GOT3 (cell line): ENCODE measurements around the gene TSPAN9.
A peak's percentile ranks its signal among the peaks of the same experiment; 100 is the strongest.

ENCODE experiments used
- DNase-seq: peaks from one replicate; lab custom pipeline; 2025; ENCODE audit warnings: mixed read lengths; lab: John Stamatoyannopoulos, UW

TSPAN9 gene

DNA sequence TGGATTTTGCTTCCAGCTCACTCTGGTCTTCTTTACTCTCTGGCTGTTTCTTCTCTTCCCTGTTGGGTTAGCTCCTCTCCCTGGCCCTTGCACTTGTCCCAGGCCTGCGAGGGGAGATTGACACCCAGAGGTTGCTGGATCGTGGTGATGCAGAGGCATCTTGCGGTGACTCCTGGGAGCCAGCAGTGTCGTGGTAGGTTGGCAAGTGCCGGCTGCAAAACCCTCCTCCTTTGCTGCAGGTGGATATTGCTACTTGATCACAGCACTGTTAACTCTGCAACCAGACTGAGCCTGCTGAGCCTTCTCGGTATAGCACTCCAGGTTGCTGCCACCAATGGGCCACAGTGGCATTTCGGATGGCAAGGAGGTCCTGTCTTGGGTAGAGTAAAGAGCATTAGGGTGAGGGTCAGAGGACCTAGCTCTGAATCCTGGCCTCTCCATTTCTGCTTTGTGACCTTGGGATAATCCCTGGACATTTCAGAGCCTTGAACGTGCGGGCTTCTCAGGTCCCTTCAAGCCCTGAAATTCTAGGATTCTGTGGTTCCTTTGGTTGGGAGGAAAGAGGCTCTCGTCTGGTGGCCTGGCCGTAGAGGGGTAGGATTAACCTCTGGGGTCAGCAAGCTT, 87.4 kb downstream of the TSPAN9 start:
- DNase-seq, result no peak

DNA sequence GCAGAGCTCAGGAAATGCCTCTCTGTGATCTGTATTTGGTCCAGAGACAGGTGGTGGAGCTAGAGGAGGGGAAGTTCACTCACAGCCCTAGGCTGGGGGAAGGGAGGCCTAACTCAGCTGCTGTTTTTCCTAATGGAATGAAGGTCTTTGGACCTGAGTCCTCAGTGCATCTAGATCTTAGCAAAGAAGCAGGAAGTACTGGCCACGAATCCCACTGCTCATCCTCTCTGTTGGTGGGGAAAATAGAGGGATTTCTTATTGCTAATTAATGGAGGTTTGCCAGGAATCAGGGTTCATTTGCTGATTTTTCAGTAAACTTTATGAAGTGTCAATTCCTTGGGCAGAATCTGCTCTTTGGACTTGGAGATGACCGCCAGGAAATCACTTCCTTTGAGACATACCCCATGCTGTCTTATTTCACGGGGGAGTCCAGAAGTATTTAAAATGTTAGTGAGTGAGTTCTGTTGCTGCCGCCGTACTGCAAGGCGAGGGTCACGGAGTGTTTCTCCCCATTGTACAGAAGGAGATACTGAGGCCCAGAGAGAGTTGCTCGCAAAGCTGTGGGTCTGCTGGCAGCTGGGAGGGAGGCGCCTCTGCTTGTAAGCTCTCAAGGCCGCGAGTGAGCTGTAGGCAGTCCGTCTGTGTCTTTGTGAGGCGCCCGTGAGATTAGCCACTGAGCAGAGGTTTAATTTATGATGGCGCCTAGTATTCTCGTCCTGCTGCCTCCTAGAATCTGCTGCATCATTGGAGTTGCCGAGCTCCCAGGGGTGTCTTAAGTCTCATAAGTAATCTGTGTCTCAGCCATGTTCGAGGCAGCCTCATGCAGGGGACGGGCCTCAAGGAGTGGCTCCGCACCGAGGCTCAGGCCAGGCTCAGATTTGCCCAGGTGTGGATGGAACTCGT, 88.2 kb downstream of the TSPAN9 start:
- no peak for DNase-seq

GRCh38 chr12:3167636-3168035, 90.5 kb downstream of the TSPAN9 start:
- no peak for DNase-seq

- peak; percentile 57 for DNase-seq
Measured at GRCh38 chr12:3168223-3169221, 91.3 kb downstream of the TSPAN9 start.

- no peak for DNase-seq
Measured at GRCh38 chr12:3170423-3171194, 93.4 kb downstream of the TSPAN9 start.

DNA sequence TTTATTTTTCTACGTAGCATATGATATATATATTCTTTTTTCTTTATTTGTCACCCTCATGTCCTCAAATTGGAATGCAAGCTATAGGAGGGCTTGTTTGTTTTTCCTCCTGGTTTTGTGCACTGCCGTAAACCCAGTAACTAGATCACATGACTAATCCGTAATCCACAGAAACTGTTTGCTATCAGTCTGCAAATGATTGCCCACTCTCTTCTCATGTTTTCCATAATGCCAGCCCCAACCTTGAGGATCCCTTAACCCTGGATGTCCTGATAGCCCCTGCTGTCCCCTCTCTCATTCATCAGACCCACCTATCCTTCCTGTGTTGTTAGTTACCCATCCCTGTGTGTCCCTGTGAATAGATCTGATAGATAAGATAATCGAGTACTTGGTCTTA, 94.0 kb downstream of the TSPAN9 start:
- DNase-seq, result no peak

DNA sequence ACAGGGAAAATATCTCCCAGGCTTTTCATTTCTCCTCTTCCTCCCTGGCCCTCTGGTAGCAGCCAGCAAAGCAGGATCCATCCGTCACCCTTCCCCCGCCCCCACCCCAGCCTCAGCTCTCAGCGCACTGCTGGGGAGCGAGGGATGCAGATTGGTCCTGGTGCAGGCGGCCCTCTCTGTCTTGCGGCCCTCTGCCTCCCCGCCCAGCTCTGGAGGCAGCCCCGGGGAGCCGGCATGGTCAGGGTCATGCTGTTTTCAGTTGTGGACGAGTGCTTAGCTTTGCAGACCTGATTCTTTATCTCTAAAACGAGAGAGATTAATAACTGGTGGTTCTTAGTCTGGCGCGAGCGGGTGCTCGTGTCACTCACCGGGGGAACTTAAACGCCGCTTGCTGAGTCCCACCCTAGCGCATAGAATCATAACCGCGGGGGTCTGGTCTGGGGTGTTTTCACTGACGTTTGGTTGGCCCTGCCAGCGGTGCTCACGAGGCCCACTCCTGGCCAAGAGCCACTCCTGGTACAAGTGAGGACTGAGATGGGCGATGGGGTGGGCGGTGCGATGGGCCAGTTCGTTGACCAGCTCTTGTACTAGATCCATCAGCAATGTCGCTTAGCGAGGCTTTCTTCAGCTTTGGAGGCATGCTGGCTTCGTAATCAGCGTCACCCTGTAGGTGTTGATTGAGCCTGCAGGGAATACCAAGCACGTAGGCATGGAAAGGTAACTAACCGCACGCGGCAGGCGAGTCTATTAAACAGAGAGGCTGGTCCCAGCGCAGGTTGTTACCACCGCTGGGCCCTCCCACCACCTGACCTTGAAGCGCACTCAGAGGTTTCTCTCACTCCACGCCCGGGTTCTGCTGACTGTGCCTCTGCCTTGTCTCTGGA, 95.2 kb downstream of the TSPAN9 start:
- no peak for DNase-seq

GRCh38 chr12:3173008-3173553, 95.9 kb downstream of the TSPAN9 start:
- no peak for DNase-seq

- DNase-seq, result no peak
Measured at GRCh38 chr12:3173912-3174311, 96.7 kb downstream of the TSPAN9 start.

DNA sequence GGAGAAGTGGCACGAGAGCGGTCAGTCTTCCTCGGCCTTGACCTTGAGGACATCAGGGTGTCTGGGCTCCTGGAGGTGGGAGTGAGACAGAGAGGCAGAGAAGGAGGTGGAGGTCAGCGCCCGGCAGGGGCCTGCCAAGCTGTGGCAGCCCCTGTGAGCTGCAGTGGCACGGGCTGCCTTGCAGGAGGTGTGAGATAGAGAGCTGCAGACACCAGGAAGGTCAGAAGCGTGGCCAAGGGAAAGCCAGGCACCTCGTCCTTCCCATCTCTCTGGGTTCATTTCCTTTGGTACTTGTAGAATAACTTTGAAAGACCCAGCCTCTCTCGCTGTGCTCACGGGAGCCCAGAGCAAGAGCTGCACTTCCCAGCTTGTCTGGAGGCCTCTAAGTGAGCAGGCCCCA, 98.1 kb downstream of the TSPAN9 start:
- no peak for DNase-seq

- no peak for DNase-seq
Measured at GRCh38 chr12:3176754-3177153, 99.6 kb downstream of the TSPAN9 start.

GRCh38 chr12:3177778-3178425, 100.7 kb downstream of the TSPAN9 start:
- DNase-seq, result no peak

GRCh38 chr12:3178671-3179313, 101.6 kb downstream of the TSPAN9 start:
- no peak for DNase-seq

DNA sequence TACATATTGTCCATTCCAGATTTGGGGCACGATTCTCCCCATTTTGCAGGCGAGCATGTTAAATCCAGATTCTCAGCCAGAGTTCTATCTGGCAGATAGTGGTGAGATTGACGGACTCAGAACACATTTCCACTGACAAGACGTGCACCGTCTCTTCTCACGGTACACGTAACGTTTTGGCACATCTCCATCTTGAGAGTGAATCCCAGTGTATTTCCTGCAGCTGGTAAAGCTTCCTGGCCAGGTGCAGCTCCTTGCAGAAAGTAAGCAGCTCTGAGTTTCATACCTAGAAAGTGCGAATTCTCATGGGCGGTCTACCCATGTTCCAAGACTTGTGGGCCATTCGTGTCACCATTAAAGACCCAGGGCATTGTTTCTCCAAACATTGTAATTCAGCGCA, 102.6 kb downstream of the TSPAN9 start:
- DNase-seq, result no peak

DNA sequence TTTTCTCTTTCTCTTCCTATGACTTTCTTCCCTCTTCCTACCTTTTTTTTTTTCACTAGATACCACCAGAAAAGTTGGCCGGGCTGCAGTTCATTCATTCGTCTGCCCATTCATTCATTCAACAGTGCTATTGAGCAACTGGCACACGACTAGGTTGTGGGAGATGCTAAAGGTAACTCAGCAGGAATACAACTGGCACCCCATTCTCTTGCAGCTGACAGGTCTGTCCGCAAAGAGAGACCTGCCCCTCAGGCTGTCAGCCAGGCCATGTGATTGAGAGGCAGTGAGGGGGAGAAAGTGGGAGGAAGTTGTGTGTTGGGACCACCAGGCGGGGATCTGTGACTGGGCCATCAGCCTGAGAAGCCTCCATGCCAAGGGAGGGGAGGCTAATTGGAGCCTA, 105.2 kb downstream of the TSPAN9 start:
- no peak for DNase-seq

DNA sequence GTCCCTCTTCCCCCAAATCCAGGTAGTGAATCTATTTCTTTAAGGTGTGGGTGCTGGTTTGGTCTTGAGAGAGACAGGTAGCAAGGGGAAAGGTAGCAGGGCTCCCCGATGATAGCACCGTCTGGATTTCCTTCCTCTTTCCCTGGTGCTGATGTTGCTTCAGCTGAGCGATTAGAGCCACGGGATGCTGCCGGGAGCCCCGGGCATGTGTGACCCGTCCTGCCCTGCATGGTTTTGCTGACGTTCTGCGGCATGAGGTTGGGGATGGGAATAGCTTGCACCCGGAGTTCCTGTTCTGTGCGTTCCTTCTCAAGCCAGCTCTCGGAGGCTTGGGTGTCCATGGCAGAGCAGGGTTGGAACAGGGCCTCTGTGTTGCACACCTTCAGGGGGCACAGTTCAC, 107.3 kb downstream of the TSPAN9 start:
- no peak for DNase-seq

GRCh38 chr12:3185260-3185870, 108.2 kb downstream of the TSPAN9 start:
- DNase-seq, result no peak

- no peak for DNase-seq
Measured at GRCh38 chr12:3186546-3187215, 109.5 kb downstream of the TSPAN9 start.
